COLO829 (cell line): ENCODE results near the gene PSMC1.
"Not testable (repeated sequence)": the region's sequence is repeated elsewhere in the genome, so short reads cannot be mapped to it uniquely, and the experiment has no call there.

Source experiments
- DNase-seq: peaks from one replicate; pipeline ENCODE4 v3.0.0; 2012; ENCODE audit warnings: low spot score

PSMC1 gene

DNA sequence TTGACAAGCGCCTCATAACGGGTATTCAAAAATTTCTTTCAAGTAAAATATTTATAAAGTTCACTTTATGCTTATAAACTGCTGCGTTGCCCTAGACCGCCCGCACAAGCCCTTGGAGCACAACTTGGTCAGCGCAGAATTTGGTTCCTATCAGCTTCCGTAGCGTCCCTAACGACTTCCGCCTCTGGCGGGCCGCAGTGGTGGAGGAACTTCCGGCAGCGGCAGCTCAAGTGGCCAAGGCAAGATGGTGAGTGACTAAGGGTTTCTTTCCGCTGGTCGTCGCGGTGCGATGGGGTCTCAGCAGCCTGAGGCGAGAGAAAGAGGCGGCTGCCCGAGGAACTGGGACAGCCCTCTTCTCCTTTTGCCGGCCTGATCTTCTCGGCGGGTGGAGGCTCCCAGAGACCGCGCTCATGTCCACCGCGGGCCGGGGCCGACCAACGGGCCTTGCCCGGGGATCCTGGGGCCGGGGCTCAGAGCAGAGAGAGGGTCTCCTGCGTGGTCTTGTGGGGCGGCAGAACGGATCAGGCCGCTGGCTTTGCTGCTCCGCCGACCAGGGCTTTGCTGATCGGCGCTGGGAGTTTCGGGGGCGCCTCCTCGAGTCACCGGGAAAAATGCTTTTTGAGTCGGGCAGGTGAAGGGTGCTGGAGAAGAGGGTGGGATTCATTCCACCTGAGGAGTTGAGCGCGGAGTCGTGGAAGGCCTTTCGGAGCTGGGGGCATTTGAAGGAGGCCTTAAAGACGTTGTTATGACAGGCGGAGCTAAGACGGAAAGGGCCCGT, at the start of gene PSMC1:
TSS of gene PSMC1 (plus strand) at position 200 of the 778 bp plus-strand sequence. CDS start at position 245, 45 bp downstream.
- peak; percentile 89 for DNase-seq

DNA sequence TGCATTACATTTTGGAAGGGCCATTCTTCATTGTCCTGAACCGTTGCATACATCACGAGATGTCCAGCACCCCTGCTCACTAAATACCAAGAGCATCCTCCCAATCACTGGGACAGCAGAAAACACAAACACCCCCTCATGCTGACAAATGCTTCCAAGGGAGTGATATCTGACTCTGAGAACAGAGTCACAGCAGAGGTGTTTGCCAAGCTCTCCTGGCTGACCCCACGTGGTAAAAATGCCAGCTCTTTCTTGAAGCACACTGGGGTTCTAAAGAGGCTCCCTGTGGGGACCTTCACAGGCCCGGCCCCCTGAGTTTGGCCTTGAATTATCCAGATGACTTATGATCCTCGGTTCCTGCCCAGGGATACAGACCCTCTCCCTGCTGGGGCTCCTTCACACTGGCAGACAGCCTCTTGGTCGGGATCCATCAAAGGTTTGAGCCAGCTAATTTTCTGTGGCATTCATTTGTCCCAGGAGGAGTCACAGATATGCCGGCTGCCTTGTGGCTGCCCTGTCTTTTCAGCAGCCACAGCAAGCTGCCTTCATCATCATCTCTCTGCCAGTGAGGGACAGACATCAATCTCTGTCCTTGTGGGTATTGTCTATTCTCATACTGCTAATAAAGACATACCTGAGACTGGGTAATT, 43.1 kb upstream of the PSMC1 start:
- DNase-seq = no peak

DNA sequence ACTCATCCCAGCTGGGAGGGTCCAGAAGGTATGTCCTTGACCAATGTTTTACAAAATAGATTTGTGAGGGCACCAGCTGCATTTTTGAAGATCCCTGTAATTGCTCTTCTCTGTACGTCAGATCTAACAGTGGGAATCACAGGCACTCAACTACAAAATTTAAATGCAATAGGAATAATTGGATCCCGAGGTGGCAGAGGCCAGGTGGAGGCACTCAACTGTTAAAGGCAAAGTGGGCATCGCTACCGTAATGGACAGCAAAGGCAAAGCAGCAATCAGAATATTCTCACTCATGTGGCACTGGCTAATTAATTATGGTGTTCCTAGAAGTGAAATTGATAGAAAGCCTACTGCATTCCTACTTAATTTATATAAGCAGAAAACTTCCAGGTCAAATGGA, 27.9 kb upstream of the PSMC1 start:
- no peak for DNase-seq

DNA sequence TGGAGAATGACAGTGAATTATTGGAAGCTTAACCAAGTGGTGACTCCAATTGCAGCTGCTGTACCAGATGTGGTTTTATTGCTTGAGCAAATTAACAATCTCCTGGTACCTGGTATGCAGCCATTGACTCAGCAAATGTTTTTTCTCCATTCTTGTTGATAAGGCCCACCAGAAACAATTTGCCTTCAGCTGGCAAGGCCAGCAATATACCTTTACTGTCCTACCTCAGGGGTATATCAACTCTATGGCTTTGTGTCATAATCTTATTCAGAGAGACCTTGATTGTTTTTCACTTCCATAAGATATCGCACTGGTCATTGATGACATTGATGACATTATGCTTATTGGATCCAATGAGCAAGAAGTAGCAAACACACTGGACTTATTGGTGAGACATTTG, 26.4 kb upstream of the PSMC1 start:
- not testable (repeated sequence) for DNase-seq

DNA sequence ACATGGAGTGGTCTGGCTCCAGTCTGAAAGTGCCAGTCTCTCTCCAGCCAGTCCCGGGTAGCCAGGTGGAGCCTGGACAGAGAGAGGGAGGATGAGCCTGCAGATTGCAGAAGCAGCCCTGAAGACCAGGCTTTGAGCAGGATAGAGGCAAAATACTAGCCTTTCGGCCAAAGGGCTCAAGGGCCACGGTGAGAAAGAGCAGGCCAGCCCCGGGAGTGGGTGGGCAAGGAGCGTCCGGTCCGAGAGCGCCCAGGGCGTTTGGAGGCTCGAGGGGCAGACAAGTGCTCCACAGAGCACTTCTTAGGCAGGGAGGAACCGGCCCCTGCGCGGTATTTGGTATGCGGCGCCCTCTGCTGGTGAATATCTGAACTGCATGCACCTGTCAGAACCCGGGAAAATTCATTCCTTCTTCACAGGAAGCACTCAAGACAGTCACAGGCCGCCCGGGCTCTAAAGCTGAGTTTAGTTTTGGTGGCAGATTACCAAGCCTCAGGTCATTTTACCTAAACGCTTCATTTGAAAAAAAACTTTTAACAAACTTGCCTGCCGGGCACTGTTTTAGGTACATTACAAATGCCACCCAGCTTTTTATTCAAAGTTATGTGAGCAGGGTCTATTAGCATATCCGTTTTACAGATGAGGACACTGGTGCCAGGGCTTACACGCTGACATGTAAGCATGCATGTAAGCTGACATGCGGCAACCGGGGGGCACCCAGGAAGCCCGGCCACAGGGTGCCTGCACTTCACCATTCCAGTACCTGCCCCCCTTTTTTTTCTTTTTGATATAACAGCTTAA, 21.0 kb upstream of the PSMC1 start:
- peak; percentile 76 for DNase-seq

DNA sequence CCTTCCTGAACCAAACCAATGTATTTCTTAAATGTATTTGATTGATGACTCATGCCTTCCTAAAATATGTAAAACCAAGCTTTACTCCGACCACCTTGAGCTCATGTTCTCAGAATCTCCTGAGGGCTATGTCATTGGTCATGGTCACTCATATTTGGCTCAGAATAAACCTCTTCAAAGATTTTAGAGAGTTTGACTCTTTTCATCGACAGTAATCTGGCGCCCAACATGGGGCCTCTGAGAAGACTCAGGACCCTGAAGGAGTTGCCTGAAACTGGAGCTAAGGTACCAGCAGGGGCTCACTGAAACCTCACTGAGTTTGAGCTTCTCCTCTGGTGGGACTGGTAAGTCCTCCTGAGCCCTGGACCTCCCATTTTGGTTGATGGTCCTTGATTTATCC, 17.2 kb upstream of the PSMC1 start:
- DNase-seq = no peak

DNA sequence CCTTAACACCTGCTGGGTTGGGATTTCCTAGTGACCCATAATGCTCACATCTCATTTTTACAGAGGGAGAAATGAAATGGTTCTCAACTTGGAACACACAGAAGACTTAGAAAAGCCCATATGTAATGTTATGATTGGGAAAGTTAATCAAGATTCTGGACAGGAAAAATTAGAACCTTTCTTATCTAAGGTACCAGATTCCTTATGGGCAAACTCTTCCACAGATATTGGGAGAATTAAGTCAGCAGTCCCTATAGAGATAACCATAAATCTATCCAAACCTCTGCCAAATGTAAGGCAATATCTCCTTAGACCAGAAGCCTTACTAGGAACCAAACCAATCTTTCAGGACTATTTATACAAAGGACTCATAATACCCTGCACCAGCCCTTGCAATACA, 13.9 kb upstream of the PSMC1 start:
- no peak for DNase-seq

DNA sequence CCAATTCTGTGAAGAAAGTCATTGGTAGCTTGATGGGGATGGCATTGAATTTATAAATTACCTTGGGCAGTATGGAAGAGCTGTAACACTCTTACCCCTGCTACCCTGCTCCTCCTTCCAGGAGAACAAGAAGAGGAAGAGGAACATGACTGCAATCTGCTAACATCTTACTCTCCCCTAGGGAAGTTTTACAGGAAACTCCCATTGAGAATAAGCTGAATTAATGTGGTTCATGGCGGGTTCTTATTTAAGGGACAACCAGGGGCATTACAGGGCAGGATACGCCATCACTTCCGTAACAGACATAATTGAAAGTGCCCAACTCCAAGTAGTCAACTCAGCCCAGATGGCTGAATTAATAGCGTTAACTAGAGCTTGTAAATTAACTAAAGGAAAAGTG, 9.4 kb upstream of the PSMC1 start:
- no peak for DNase-seq

DNA sequence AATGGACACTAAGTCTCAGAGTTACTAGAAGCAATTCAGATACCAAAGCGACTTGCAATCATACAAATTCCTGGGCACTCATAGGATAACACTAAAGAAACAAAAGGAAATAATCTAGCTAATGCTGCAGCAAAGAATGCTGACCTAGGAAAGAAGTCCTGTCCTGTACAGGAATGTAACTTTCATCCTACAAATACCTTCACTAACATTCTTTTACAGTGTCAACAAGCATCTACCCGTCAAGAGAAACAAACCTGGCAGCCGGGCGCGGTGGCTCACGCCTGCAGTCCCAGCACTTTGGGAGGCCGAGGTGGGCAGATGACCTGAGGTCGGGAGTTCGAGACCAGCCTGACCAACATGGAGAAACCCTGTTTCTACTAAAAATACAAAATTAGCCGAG, 8.9 kb upstream of the PSMC1 start:
- DNase-seq = not testable (repeated sequence)

DNA sequence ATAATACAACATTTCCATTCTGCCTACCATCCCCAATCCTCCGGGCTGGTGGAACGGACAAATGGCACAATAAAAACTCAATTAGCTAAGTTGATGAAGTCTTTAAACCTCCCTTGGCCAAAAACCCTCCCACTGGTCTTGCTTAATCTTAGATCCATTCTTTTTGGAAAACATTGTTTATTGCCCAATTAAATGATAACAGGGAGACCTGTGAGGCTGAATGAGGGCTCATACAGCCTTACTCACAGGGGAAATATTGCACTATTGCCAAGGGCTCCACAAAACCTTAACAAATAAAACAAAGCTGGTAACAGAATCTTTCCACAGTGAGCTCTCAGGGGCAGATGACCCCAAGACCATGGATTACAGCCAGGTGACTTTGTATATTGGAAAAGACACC, 7.8 kb upstream of the PSMC1 start:
- DNase-seq = no peak

DNA sequence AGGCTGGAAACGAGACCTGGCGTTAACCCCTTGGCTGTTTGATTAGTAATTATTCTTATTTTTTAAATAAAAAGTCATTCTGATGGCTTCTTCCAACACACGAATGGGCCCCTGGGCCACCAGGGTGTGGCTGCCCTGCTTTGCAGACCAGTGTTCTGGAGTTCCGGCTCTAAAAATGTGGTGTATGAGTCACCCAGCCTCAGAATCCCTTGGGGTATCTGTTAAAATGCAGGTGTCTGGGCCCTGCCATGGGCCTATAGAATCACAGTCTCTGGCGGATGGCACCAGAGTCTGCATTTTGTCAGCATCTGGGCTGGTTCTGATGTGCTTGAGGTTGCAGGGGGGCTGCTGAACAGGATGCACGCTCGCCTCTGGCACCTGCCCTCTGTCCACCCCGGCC, 2.5 kb upstream of the PSMC1 start:
- no peak for DNase-seq

DNA sequence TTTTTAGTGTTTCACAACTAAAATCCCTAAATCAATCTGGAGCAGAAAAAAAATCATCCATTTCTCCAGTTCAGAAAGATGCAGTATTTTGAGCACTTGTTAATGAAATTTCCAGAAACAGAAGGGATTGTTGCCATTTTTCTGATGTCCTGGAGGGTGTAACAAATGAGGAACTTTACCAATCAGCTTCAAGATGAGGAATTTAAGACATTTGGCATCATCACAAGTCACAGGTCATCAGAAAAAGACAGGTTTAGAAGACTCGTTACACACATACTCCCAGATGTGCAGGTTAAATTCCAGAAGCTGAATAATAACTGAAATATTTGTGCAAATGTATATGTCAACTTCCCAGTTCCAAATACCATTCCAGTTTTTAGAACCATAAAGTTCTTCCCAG, 482 bp upstream of the PSMC1 start:
- DNase-seq = no peak

DNA sequence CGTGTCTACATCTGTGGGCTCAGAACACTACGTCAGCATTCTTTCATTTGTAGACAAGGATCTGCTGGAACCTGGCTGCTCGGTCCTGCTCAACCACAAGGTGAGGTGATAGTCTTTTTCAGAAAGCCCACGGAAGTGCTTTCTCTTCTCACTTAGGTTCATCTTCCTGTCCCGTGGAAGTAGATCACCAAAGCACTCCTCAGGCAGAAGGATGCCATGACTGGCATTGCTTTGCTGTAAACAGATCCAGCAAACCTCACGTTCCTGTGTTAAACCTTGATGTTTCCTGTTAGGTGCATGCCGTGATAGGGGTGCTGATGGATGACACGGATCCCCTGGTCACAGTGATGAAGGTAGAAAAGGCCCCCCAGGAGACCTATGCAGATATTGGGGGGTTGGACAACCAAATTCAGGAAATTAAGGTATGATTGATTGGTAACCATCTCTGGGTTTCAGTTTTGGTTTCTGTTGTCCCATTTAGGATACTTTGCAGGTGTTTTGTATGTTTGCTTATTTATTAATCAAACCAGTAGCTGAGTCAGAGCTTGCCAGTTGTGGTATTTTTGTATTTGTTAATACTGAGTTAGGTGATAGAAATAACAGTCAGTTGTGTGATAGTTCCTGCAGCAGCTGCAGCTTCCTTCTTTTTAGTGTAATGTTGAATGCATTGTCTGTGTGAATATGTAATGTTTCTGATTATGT, 7.5 kb downstream of the PSMC1 start:
- DNase-seq = no peak

DNA sequence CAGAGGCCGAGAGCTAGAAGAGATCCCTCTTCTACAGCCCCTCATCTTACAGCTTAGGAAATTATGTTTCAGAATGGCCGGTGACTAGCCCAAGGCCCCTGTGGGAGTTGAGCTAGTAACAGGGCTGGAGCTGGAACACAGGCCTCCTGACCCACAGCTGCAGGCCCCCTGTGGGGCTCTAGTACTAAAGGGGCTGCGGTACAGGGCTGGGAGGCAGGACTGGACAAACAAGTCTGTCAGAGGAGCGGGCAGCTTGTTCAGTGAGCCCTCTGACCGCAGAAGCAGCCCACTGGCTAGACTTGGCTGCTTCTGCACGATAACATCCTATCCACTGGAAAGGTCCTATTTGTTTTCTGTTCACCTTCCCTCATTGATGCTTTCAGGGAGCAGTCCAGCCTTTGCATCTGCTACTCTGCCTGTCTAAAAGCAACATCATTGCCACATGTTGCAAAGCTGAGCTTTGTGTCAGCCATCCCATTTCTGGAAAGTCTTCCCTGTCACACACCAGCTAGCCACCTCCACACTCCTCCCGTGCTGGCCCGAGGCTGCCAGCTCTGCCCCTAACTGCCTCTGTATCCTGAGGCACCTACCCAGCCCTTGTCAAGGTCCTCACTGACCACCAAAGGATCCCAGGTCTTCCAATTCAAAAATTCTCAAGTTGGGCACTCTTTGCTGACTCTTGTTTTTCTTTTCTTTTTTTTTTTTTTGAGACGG, 10.2 kb downstream of the PSMC1 start:
- DNase-seq = no peak

DNA sequence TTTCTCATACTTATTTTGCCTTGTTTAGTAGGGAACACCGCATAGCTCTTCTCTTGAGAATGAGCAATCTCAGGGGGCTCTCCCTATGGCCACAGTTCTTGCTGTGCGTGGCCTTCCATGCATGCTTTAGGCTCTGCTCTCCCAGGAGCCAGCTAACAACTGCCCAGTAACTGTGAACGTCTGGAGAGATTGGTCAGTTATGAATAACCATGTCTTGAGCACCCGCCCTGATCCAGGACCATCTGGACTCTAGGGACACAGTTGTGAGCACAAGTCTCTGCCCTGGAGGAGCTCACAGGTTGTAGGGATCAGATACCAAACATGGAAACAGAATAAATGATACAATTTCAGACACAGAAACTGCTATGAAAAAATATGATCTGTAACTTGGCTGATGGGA, 12.1 kb downstream of the PSMC1 start:
- DNase-seq = no peak

DNA sequence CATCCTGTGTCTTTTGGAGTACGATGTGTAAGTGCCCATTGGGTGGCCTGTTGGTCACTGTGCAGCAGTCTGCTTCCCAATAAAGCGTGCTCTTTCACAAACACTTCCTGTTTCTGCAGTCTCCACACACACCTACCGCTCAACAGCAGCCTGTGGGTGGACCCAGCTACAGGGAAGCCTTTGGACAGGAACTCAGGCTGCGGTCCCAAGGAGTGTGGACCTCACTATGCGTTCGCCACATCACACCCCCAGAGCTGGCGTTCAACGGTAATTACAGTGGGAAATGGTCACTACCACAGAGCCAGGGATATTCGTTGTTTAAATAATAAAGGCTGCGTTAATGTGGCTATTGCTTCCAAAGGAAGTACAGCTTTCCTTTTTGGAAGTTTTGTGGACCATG, 16.2 kb downstream of the PSMC1 start:
- no peak for DNase-seq

DNA sequence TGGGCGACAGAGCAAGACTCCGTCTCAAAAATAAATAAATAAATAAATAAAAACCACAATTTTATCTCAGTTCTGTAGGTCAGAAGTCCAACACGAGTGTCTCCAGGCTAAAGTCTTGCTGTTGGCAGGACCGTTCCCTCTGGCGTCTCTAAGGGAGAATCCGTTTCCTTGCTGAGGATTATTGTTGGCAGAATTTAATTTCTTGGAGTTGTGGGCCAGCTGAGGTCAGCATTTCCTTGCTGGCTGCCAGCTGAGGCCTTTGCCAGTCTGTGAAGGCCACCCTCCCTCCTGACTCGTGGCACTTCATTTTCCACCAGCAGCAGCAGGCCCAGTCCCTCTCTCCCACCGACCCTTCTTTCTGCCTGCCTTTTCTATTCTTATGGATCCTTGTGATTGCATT, 17.2 kb downstream of the PSMC1 start:
- DNase-seq = no peak

DNA sequence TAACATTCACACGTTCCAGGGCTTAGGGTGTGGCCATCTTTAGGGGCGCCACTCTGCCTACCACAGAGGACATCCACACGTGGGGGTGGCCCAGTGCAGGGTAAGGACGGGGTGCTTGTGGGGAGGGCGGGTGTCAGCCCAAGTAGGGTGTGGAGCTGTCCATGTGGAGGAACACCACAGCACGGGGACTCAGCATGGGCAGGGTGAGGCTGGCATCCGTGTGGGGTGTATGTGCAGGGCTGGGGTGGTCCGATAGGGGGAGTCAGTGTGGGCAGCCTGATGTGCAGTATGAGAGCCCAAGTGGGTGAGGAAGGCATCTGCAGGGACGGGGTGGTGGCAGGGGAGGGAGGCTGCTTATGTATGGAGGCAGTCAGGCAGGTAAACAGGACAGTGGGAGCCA, 17.7 kb downstream of the PSMC1 start:
- no peak for DNase-seq

DNA sequence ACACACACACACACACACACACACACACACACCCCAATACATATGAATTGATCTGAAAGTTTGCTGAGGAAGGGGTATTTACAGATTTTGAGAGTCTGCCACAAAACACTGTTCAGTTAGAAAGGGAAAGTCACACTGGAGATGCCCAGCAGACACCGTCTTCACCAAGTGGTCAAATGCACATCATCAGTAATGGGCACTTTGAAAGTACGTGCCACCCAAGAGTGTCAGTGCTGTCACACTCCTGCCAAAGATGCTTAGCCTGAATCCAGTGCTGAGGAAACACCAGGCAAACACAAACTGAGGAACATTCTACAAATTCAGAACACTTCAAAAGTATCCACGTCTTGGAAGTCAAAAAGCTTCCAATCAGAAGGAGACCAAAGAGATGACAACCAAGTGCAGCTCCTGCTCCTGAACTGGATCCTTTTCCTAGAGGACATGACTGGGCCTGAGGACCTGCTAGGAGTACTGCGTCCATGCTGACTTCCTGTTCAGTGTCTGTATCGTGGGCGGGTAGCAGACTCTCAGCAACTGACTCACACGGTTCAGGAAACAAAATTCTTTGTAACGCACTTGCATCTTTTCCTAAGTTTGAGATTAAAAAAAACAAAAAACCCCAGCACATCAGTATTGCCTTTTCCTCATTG, 18.6 kb downstream of the PSMC1 start:
- peak; percentile 26 for DNase-seq

DNA sequence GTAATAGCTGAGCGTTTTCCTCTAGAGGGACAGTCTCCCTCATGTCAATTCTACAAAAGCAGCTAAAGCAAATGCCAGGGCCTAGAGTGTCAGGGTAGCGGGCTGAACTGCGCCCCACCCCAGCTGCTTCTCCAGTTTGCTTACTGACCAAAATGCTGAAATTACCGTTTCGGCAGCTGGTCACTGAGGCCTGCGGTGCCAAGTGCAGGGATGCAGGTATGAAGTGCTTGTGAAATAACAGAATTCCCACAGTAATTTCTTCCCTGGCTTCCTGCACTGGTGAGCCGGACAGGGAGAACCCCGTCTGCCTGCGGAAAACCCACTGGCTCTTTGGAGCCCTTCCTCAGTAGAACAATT, 19.1 kb downstream of the PSMC1 start:
- no peak for DNase-seq

DNA sequence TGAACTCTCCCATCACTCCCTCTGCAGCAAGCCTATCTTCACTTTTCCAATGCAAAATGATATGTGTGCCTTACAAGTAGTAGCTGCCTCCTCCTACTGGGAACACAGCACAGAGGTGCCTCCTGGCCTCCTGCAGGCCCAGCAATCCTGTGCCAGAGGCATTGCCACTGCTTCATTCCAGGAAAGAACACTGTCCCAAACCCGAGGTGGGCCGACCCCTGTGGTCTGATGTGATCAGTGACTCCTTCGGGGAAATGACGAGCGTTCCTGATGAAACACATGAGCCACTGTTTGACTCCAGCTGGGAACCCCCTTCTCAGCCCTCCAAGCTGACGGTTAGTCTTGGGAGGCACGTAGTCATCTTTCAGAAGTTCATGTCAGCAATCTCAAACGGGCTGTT, 19.5 kb downstream of the PSMC1 start:
- DNase-seq = no peak
